NOMO-1 treated with DMSO at 0.1 percent for 48 hours (cell line): ENCODE data around the gene KIF6.

ENCODE experiments used
- DNase-seq: peaks from one replicate; lab custom pipeline; 2025; ENCODE audit not compliant: unreplicated experiment; lab: John Stamatoyannopoulos, UW

Gene KIF6

GRCh38 chr6:39424831-39425230 is 300.4 kb downstream of the KIF6 start:
- DNase-seq, result no peak

GRCh38 chr6:39422238-39422637 is 303.0 kb downstream of the KIF6 start:
- DNase-seq, result no peak

- DNase-seq, result no peak
These were observed 303.6 kb downstream of the KIF6 start for GRCh38 chr6:39421383-39422225.

GRCh38 chr6:39420300-39421265 is 304.6 kb downstream of the KIF6 start:
- no peak for DNase-seq

GRCh38 chr6:39419607-39420006 is 305.6 kb downstream of the KIF6 start:
- no peak for DNase-seq

GRCh38 chr6:39417440-39417839 is 307.8 kb downstream of the KIF6 start:
- no peak for DNase-seq

- no peak for DNase-seq
These were observed 308.5 kb downstream of the KIF6 start for GRCh38 chr6:39416728-39417127.

- DNase-seq, result no peak
These were observed 309.2 kb downstream of the KIF6 start for GRCh38 chr6:39416026-39416425.

GRCh38 chr6:39415482-39415881 is 309.7 kb downstream of the KIF6 start:
- no peak for DNase-seq

GRCh38 chr6:39411465-39411864 is 313.7 kb downstream of the KIF6 start:
- DNase-seq, result no peak

GRCh38 chr6:39411001-39411400 is 314.2 kb downstream of the KIF6 start:
- DNase-seq, result no peak

- DNase-seq, result no peak
These were observed 315.3 kb downstream of the KIF6 start for GRCh38 chr6:39409889-39410288.

- no peak for DNase-seq
These were observed 317.7 kb downstream of the KIF6 start for GRCh38 chr6:39407446-39407993.

- DNase-seq, result no peak
These were observed 320.9 kb downstream of the KIF6 start for GRCh38 chr6:39404312-39404711.

GRCh38 chr6:39403304-39403703 is 321.9 kb downstream of the KIF6 start:
- no peak for DNase-seq

GRCh38 chr6:39402239-39402751 is 322.9 kb downstream of the KIF6 start:
- DNase-seq, result no peak

- DNase-seq, result no peak
These were observed 323.8 kb downstream of the KIF6 start for GRCh38 chr6:39401376-39401775.

- no peak for DNase-seq
These were observed 325.2 kb downstream of the KIF6 start for GRCh38 chr6:39400026-39400425.

- DNase-seq, result no peak
These were observed 328.4 kb downstream of the KIF6 start for GRCh38 chr6:39396854-39397253.

GRCh38 chr6:39393075-39393474 is 332.1 kb downstream of the KIF6 start:
- DNase-seq, result no peak

GRCh38 chr6:39391182-39391581 is 334.0 kb downstream of the KIF6 start:
- DNase-seq, result no peak

GRCh38 chr6:39389484-39389767 is 335.8 kb downstream of the KIF6 start:
- no peak for DNase-seq
